Upper lobe of left lung (tissue), 4 donors: ENCODE data around the gene PPP3CA.

Experiments used
- EP300 ChIP-seq, 4 donors: sonication (generic); formaldehyde crosslinking; IDR thresholded peaks; one replicate each; pipeline ENCODE4 v1.5.1; 2017; ENCODE audit warnings: antibody characterized with exemption in 4 of 4, control low read depth in 2 of 4
- POLR2A ChIP-seq, 4 donors: fragments of 450-650 bp; IDR thresholded peaks; one replicate each; pipeline ENCODE4 v1.5.1; 2016 to 2017; ENCODE audit warnings: antibody characterized with exemption in 4 of 4, mild to moderate bottlenecking in 2 of 4
- POLR2AphosphoS5 ChIP-seq, 2 donors: sonication (generic); formaldehyde crosslinking; IDR thresholded peaks; one replicate each; pipeline ENCODE4 v1.5.1; 2017; ENCODE audit warnings: antibody characterized with exemption in 2 of 2
- TF ChIP-seq, protein P1 (sequence below), 6 experiments: fragments of 450-650 bp in 4 of 6; fragments of 200-600 bp in 2 of 6; sonication (generic) in 2 of 6; IDR thresholded peaks; one replicate each; pipeline ENCODE4 v1.5.1; 2016 to 2019; ENCODE audit warnings: antibody characterized with exemption in 6 of 6

DNA sequence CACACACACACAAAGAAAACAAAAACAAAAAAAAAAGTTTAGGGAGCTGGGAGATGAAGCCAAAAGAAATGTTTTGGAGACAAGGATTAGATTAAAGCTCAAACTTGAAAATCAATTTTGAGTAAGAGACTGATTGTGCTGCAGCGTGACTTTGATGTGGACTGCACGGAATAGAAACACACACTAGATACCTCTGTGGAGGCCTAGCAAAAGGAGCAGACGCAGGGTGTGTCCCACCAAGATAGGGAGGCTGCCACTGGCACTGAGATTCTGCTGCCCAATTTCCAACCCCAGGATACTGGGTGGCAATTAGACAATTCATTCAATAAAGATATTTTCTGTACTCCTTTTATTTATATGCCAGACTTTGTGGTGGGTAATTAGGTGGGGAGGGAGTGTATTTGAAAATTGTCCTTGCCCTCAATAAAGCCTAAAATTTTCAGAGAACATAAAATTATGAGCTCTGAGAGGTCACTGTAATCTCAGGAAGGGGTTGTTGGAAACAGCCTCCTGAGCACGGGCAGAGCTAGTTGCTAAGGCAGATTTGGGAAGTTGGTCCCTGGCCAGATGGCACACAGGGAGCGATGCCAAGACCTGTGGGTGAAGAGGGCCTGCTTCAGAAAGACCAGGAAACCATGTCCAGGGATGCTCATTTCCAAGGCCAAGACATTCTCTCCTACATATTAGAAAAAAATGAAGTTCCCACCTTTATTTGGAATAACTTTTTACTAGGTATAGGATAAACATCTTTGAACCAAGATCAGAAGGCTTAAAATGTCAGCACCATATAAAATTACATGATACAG, 1.9 kb upstream of the PPP3CA start:
- TF ChIP-seq, protein P1, sequence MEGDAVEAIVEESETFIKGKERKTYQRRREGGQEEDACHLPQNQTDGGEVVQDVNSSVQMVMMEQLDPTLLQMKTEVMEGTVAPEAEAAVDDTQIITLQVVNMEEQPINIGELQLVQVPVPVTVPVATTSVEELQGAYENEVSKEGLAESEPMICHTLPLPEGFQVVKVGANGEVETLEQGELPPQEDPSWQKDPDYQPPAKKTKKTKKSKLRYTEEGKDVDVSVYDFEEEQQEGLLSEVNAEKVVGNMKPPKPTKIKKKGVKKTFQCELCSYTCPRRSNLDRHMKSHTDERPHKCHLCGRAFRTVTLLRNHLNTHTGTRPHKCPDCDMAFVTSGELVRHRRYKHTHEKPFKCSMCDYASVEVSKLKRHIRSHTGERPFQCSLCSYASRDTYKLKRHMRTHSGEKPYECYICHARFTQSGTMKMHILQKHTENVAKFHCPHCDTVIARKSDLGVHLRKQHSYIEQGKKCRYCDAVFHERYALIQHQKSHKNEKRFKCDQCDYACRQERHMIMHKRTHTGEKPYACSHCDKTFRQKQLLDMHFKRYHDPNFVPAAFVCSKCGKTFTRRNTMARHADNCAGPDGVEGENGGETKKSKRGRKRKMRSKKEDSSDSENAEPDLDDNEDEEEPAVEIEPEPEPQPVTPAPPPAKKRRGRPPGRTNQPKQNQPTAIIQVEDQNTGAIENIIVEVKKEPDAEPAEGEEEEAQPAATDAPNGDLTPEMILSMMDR (IDR thresholded peaks at IDR 0.05): no peak
- TF ChIP-seq POLR2AphosphoS5 (IDR thresholded peaks at IDR 0.05) (no peak), POLR2A (IDR thresholded peaks at IDR 0.05) (no peak), EP300 (IDR thresholded peaks at IDR 0.05) (no peak)
